Testis (tissue), 3 donors: Measurements from ENCODE around the gene CDK2AP2. TPM values are rescaled to one million over a fixed set of nuclear protein-coding genes. Genes with fewer than 3 reads are reported as not detected.

Source experiments
- DNase-seq: peaks from one replicate; pipeline ENCODE4 v3.0.0-alpha.2; 2019
- H3K27ac ChIP-seq, 2 donors: fragments of 200-600 bp; sonication (generic); one replicate each; pipeline ENCODE4 v1.5.1; 2019
- H3K27me3 ChIP-seq: fragments of 200-600 bp; sonication (generic); one replicate; pipeline ENCODE4 v1.5.1; 2019
- H3K36me3 ChIP-seq: fragments of 200-600 bp; sonication (generic); one replicate; pipeline ENCODE4 v1.5.1; 2017; ENCODE audit warnings: low read depth; ENCODE audit errors: missing control alignments
- H3K4me1 ChIP-seq: fragments of 200-600 bp; sonication (generic); one replicate; pipeline ENCODE4 v1.5.1; 2019
- H3K4me3 ChIP-seq, 2 donors: fragments of 200-600 bp; sonication (generic); one replicate each; pipeline ENCODE4 v1.5.1; 2017 to 2019
- H3K9me3 ChIP-seq: fragments of 200-600 bp; sonication (generic); one replicate; pipeline ENCODE4 v1.5.1; 2017
- CTCF ChIP-seq, 3 experiments: fragments of 450-650 bp in 2 of 3; fragments of 200-600 bp in 1 of 3; sonication (generic) in 1 of 3; IDR thresholded peaks; one replicate each; pipeline ENCODE4 v1.5.1; 2016 to 2019; ENCODE audit warnings: antibody characterized with exemption in 3 of 3, mild to moderate bottlenecking in 2 of 3, moderate library complexity in 1 of 3
- POLR2A ChIP-seq: fragments of 450-650 bp; IDR thresholded peaks from one replicate; pipeline ENCODE4 v1.6.1; 2017; ENCODE audit warnings: antibody characterized with exemption, mild to moderate bottlenecking, moderate library complexity
- WGBS, 2 donors: methylation state at CpG; one replicate each; pipeline ENCODE4 v1.1.5; 2018; 5-methylcytosine and 5-hydroxymethylcytosine counted together
- intact Hi-C: fragments of 100-400 bp; cut with DNase I; formaldehyde crosslinking; loops from one replicate; pipeline ENCODE4 v1.15.1; 2023; ENCODE audit warnings: low total_unique reads
- polyA plus RNA-seq: library from polyadenylated mRNA; stranded (reverse); fragments of 350-450 nt; fragmentation: Illumina TruSeq; extraction: RNeasy Lipid Tissue Mini Kit (QIAGEN cat#74804); gene quantifications from one replicate; pipeline ENCODE4 v1.2.3, GENCODE V29; 2014; ENCODE audit warnings: low read depth, low replicate concordance; ENCODE audit not compliant: insufficient read depth
- total RNA-seq, 2 donors: library from RNA; depleted of rRNA; stranded (reverse); fragments of >200 nt; gene quantifications; one replicate each; pipeline ENCODE4 v1.2.3, GENCODE V29; 2016

The CDK2AP2 gene
- total and polyA plus RNA-seq, 3 donors from 2014 or later, result 20.9 to 38.0 (median 26.4) TPM

GRCh38 chr11:67500831-67501715, 6.9 kb downstream of the CDK2AP2 start:
- no peaks in the 10 kb centered on the region for H3K27me3 ChIP-seq
- no peaks in the 10 kb centered on the region for H3K36me3 ChIP-seq
- no peak overlapping the region for H3K4me3 ChIP-seq
- H3K27ac ChIP-seq, result no peak overlapping the region
- TF ChIP-seq POLR2A, result no peak
- no peak for TF ChIP-seq CTCF (IDR thresholded peaks at IDR 0.05)
- DNase-seq, result no peak
- no peaks in the 10 kb centered on the region for H3K9me3 ChIP-seq
- intact Hi-C loops, result no loop called here
- H3K4me1 ChIP-seq, result peaks cover 8% of the 10 kb centered on the region
- WGBS, 2 donors, result 93 to 95% methylated on average over 9 of the region's 9 CpGs

GRCh38 chr11:67500484-67500821, 7.5 kb downstream of the CDK2AP2 start:
- 95 to 100% methylated on average over 1 of the region's 1 CpG for WGBS, 2 donors
- DNase-seq, result no peak
- TF ChIP-seq CTCF (IDR thresholded peaks at IDR 0.05), result no peak
- TF ChIP-seq POLR2A, result no peak
- peaks cover 2% of the 10 kb centered on the region for H3K4me1 ChIP-seq
- H3K9me3 ChIP-seq, result no peaks in the 10 kb centered on the region
- H3K27ac ChIP-seq, result no peak overlapping the region
- H3K36me3 ChIP-seq, result no peaks in the 10 kb centered on the region
- intact Hi-C loops, result no loop called here
- H3K4me3 ChIP-seq, result no peak overlapping the region
- H3K27me3 ChIP-seq, result no peaks in the 10 kb centered on the region

GRCh38 chr11:67499808-67500483, 8.0 kb downstream of the CDK2AP2 start:
- Histone ChIP-seq H3K9me3 (no peaks in the 10 kb centered on the region), H3K27ac (no peak overlapping the region), H3K27me3 (no peaks in the 10 kb centered on the region), H3K4me1 (no peaks in the 10 kb centered on the region), H3K36me3 (no peaks in the 10 kb centered on the region), H3K4me3 (no peak overlapping the region)
- DNase-seq, result no peak
- WGBS, 2 donors, result 90 to 97% methylated on average over 2 to 26 of the region's 26 CpGs
- no peak for TF ChIP-seq POLR2A
- TF ChIP-seq CTCF (IDR thresholded peaks at IDR 0.05), result no peak
- intact Hi-C loops, result no loop called here

- TF ChIP-seq CTCF (IDR thresholded peaks at IDR 0.05), result no peak
- TF ChIP-seq POLR2A, result no peak
- no peaks in the 10 kb centered on the region for H3K36me3 ChIP-seq
- H3K27ac ChIP-seq, result no peak overlapping the region
- H3K27me3 ChIP-seq, result no peaks in the 10 kb centered on the region
- 88 to 92% methylated on average over 18 to 21 of the region's 21 CpGs for WGBS, 2 donors
- intact Hi-C loops, result no loop called here
- H3K4me1 ChIP-seq, result no peaks in the 10 kb centered on the region
- no peaks in the 10 kb centered on the region for H3K9me3 ChIP-seq
- no peak overlapping the region for H3K4me3 ChIP-seq
- no peak for DNase-seq
Measured at GRCh38 chr11:67498544-67498972, 9.4 kb downstream of the CDK2AP2 start.
